ENCODE data around the gene CACNA2D3. TPM values are rescaled to one million over a fixed set of nuclear protein-coding genes. Genes with fewer than 3 reads are reported as not detected.

The CACNA2D3 gene
- total RNA-seq, 1 donor from 2014 or later = 3.6 TPM

DNA sequence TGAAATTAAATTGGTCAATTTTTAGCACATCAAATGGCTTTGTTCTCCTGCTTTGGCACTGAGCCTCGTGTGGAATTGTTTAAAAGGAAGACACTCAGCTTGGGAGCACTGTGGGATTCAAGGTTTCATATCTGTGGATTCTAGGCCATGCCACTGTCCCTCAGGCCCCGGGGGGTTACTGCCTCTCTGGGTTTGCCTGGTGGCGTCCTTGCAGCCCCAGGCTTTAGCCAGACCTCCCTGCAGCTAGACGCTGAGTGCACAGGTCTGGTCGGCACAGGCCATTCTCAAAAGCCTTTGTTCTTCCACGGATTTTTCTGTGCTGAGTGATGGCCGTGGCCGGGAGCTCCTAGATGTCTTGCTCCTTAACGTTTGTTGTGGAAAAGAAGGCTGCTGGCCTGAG is 76.2 kb downstream of the CACNA2D3 start:
- no peak for DNase-seq
- TF ChIP-seq, protein P1, sequence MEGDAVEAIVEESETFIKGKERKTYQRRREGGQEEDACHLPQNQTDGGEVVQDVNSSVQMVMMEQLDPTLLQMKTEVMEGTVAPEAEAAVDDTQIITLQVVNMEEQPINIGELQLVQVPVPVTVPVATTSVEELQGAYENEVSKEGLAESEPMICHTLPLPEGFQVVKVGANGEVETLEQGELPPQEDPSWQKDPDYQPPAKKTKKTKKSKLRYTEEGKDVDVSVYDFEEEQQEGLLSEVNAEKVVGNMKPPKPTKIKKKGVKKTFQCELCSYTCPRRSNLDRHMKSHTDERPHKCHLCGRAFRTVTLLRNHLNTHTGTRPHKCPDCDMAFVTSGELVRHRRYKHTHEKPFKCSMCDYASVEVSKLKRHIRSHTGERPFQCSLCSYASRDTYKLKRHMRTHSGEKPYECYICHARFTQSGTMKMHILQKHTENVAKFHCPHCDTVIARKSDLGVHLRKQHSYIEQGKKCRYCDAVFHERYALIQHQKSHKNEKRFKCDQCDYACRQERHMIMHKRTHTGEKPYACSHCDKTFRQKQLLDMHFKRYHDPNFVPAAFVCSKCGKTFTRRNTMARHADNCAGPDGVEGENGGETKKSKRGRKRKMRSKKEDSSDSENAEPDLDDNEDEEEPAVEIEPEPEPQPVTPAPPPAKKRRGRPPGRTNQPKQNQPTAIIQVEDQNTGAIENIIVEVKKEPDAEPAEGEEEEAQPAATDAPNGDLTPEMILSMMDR (IDR thresholded peaks at IDR 0.05) = no peak

DNA sequence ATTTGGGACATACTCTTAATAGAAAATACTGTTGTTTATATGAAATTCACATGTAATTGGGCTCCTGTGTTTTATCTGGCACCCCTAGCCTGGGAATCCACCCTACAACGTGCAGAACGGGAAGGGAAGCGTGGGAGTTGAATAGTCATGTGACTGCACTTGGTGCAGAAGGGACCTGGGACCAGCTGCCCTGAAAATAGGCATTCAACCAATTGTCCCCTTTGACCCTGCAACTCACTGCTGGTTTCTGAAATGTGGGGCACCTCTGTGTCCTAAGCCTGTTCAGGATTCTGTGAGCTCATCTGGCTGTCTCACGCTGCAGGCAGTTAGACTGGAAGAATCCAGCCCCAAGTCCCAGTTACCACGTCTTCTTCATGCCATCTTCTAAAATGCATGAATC is 79.7 kb downstream of the CACNA2D3 start:
- Histone ChIP-seq H3K4me1 (no peaks in the 10 kb centered on the region), H3K36me3 (no peaks in the 10 kb centered on the region), H3K4me3 (no peak overlapping the region), H3K9me3 (no peaks in the 10 kb centered on the region), H3K27me3 (ENCODE audit: low read depth) (no peaks in the 10 kb centered on the region), H3K27ac (no peak overlapping the region)
- DNase-seq (no peak), ATAC-seq (no peak)
- TF ChIP-seq, protein P1 (IDR thresholded peaks at IDR 0.05) = no peak
- intact Hi-C loops (cut with DNase I) = no loop called here

More for the DNA sequence above, 76.2 kb downstream of the CACNA2D3 start:
- no peaks in the 10 kb centered on the region for H3K27me3 ChIP-seq (ENCODE audit: low read depth)
- H3K4me3 ChIP-seq = no peak overlapping the region
- intact Hi-C loops (cut with DNase I) = no loop called here
- ATAC-seq = no peak
- H3K4me1 ChIP-seq = no peaks in the 10 kb centered on the region
- H3K36me3 ChIP-seq = no peaks in the 10 kb centered on the region
- no peaks in the 10 kb centered on the region for H3K9me3 ChIP-seq
- no peak overlapping the region for H3K27ac ChIP-seq

DNA sequence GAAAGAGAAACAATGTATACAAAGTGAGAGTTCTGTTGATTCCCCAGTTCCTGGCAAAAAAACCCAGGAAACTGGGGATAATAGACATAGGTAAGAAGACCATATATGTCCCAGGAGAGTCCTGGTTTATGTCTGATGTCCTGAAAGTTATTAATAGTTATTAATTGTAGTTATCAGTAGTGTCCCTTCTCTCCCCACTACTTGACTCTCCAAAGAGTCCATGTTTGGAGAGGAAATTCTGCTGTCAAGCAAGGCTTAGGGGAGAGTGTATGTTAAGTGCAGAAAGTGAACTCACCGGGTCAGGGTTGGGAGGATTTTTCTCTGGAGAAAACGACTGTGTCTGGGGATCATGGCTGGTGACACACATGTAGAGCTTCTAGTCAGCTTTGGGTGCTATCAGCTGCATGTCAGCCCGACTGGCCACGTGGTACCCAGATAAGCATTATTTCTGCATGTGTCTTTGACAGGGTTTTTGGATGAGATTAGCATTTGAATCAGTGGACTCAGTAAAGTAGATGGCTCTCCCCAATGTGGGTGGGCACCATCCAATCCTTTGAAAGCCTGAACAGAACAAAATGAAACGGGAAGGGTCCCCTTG is 80.4 kb downstream of the CACNA2D3 start:
- DNase-seq (no peak), ATAC-seq (no peak)
- Histone ChIP-seq H3K36me3 (no peaks in the 10 kb centered on the region), H3K4me3 (no peak overlapping the region), H3K27me3 (ENCODE audit: low read depth) (no peaks in the 10 kb centered on the region), H3K9me3 (no peaks in the 10 kb centered on the region), H3K4me1 (no peaks in the 10 kb centered on the region), H3K27ac (no peak overlapping the region)
- intact Hi-C loops (cut with DNase I) = no loop called here
- TF ChIP-seq, protein P1 (IDR thresholded peaks at IDR 0.05) = no peak

DNA sequence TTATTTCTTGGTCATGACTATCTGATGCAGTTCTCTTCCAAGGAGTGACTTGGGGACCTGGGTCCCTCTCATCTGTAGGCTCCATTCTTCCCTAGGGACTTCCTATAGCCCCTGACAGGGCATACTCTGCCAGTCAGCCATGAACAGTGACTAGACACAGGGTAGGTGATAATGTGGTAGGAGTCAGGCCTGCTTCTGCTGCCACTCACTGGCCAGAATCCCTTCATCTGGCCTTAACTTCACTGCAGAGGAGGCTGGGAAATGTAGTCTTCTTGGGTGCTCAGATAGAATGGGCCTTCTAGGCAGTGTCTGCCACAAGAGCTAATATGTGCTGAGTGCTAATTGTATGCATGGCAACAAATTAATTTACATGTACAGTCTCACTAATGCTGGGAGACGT is 84.5 kb downstream of the CACNA2D3 start:
- no peak overlapping the region for H3K27ac ChIP-seq
- intact Hi-C loops (cut with DNase I) = no loop called here

DNA sequence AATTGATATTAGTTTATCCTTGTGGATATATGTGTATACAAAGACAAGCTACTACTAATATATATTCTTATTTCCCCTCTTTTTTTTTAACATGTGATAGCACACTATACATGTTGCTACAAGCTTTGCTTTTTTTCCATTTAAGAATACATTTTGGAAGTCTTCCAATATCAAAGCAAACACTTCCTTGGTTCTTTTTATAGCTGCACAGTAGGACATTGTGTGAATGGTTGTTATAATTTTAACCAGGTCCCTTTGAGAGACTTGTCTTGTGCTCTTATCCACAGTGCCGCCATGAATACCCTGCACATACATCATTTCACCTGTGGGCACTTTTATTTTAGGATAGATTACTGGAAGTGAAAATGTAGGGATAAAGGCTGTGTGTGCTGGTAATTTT is 88.7 kb downstream of the CACNA2D3 start:
- intact Hi-C loops (cut with DNase I) = no loop called here
- H3K4me1 ChIP-seq = no peaks in the 10 kb centered on the region
- TF ChIP-seq, protein P1 (IDR thresholded peaks at IDR 0.05) = no peak
- no peaks in the 10 kb centered on the region for H3K9me3 ChIP-seq
- no peaks in the 10 kb centered on the region for H3K27me3 ChIP-seq (ENCODE audit: low read depth)
- H3K36me3 ChIP-seq = no peaks in the 10 kb centered on the region
- ATAC-seq (no peak), DNase-seq (no peak)
- H3K4me3 ChIP-seq = no peak overlapping the region
- no peak overlapping the region for H3K27ac ChIP-seq

More for the DNA sequence above, 84.5 kb downstream of the CACNA2D3 start:
- TF ChIP-seq, protein P1 (IDR thresholded peaks at IDR 0.05) = no peak
- Histone ChIP-seq H3K4me1 (no peaks in the 10 kb centered on the region), H3K27me3 (ENCODE audit: low read depth) (no peaks in the 10 kb centered on the region), H3K36me3 (no peaks in the 10 kb centered on the region), H3K4me3 (no peak overlapping the region), H3K9me3 (no peaks in the 10 kb centered on the region)
- DNase-seq = no peak
- no peak for ATAC-seq
